A673 (cell line): ENCODE data around the gene SBF2. TPM values are rescaled to one million over a fixed set of nuclear protein-coding genes. Genes with fewer than 3 reads are reported as not detected.

ENCODE experiments used
- BruUV-seq: library from RNA; stranded (reverse); fragments of 400-500 nt; replicated peaks from 2 replicates; lab custom pipeline; 2021; lab: Mats Ljungman, UMichigan
- CTCF ChIA-PET: fragments of 300-600 bp; sonication (Branson Sonifier 250); formaldehyde crosslinking; loops from one replicate; lab custom pipeline; 2022; ENCODE audit warnings: antibody characterized with exemption; lab: Charles Lee
- POLR2A ChIA-PET: fragments of 300-600 bp; sonication (Branson Sonifier 250); formaldehyde crosslinking; loops from one replicate; lab custom pipeline; 2022; ENCODE audit warnings: antibody characterized with exemption; ENCODE audit not compliant: low non-redundant PET; lab: Charles Lee
- DNase-seq: peaks from one replicate; pipeline ENCODE4 v3.0.0-alpha.2; 2015; ENCODE audit warnings: low spot score
- H3K27ac ChIP-seq: fragments of 200-600 bp; sonication (generic); 2 replicates; pipeline ENCODE4 v1.5.1; 2016; ENCODE audit warnings: mixed run types, low read depth, mild to moderate bottlenecking, mixed read lengths, antibody characterized with exemption, low read length; ENCODE audit not compliant: poor library complexity, severe bottlenecking
- H3K27me3 ChIP-seq: fragments of 200-600 bp; sonication (generic); replicated peaks from 2 replicates; pipeline ENCODE4 v1.6.1; 2017; ENCODE audit warnings: mixed run types, low read depth, mild to moderate bottlenecking, mixed read lengths, antibody characterized with exemption, low read length; ENCODE audit not compliant: insufficient read depth, poor library complexity
- H3K36me3 ChIP-seq: fragments of 200-600 bp; sonication (generic); 2 replicates; pipeline ENCODE4 v1.6.1; 2016; ENCODE audit warnings: mixed run types, mild to moderate bottlenecking, mixed read lengths, antibody characterized with exemption, low read length; ENCODE audit not compliant: insufficient read depth, poor library complexity, severe bottlenecking
- H3K4me1 ChIP-seq: fragments of 200-600 bp; sonication (generic); 2 replicates; pipeline ENCODE4 v1.6.1; 2017; ENCODE audit warnings: mixed run types, mild to moderate bottlenecking, mixed read lengths, antibody characterized with exemption, low read length; ENCODE audit not compliant: insufficient read depth, poor library complexity, severe bottlenecking
- H3K4me3 ChIP-seq: fragments of 200-600 bp; sonication (generic); 2 replicates; pipeline ENCODE4 v1.5.1; 2016; ENCODE audit warnings: low read depth, mixed run types, mild to moderate bottlenecking, mixed read lengths, low read length; ENCODE audit not compliant: poor library complexity, severe bottlenecking
- H3K9me3 ChIP-seq: fragments of 200-600 bp; sonication (generic); 2 replicates; pipeline ENCODE4 v1.6.1; 2016; ENCODE audit warnings: mixed run types, low read depth, mild to moderate bottlenecking, mixed read lengths, antibody characterized with exemption, low read length; ENCODE audit not compliant: poor library complexity, severe bottlenecking
- CTCF ChIP-seq: fragments of 300-800, 200-600 bp; sonication (generic); conservative IDR thresholded peaks from 2 replicates; pipeline ENCODE4 v1.5.1; 2017; ENCODE audit warnings: low read depth, mild to moderate bottlenecking, antibody characterized with exemption, low read length, moderate library complexity, mixed read lengths
- EZH2 ChIP-seq: fragments of 200-600 bp; sonication (generic); IDR thresholded peaks from 2 replicates; pipeline ENCODE4 v1.6.1; 2017; ENCODE audit warnings: borderline replicate concordance, low read depth, mild to moderate bottlenecking, mixed read lengths, antibody characterized with exemption, low read length; ENCODE audit not compliant: poor library complexity, severe bottlenecking
- intact Hi-C: fragments of 100-400 bp; cut with micrococcal nuclease; formaldehyde crosslinking; loops from one replicate; pipeline ENCODE4 v1.10.0; 2022; ENCODE audit not compliant: unreplicated experiment
- total RNA-seq: library from RNA; stranded (reverse); gene quantifications from 2 replicates; pipeline ENCODE4 v1.2.3, GENCODE V29; 2021

The SBF2 gene
- total RNA-seq, 1 experiment from 2014 or later = 31.8 TPM

- Histone ChIP-seq H3K4me3 (no peak overlapping the region), H3K27ac (no peak overlapping the region), H3K36me3 (no peaks in the 10 kb centered on the region), H3K27me3 (no peaks in the 10 kb centered on the region), H3K4me1 (no peaks in the 10 kb centered on the region), H3K9me3 (no peaks in the 10 kb centered on the region)
- CTCF ChIA-PET = no interaction called here
- intact Hi-C loops = no loop called here
- POLR2A ChIA-PET = interaction anchor here (0.6 to 0.7 kb wide), 2 partner anchors 353 to 1615 kb away, joined by 3 read pairs; no protein-coding TSS in a partner anchor
- no TSS peak for BruUV-seq
- DNase-seq = no peak
- TF ChIP-seq CTCF = no peak
- TF ChIP-seq EZH2 = no peak
Measured at GRCh38 chr11:9831122-9831521, 462.9 kb downstream of the SBF2 start.

- no peaks in the 10 kb centered on the region for H3K27me3 ChIP-seq
- no peak overlapping the region for H3K4me3 ChIP-seq
- CTCF ChIA-PET = no interaction called here
- TF ChIP-seq CTCF = no peak
- no peak for TF ChIP-seq EZH2
- no TSS peak for BruUV-seq
- no peak for DNase-seq
- H3K27ac ChIP-seq = no peak overlapping the region
- no peaks in the 10 kb centered on the region for H3K9me3 ChIP-seq
- H3K4me1 ChIP-seq = no peaks in the 10 kb centered on the region
- POLR2A ChIA-PET = no interaction called here
- H3K36me3 ChIP-seq = no peaks in the 10 kb centered on the region
- intact Hi-C loops = no loop called here
Measured at GRCh38 chr11:9827708-9828107, 466.3 kb downstream of the SBF2 start.

GRCh38 chr11:9826390-9826789 lies 467.6 kb downstream of the SBF2 start:
- intact Hi-C loops = loop anchor here (1.0 kb wide), 1 partner anchor 10 kb away; no protein-coding TSS in a partner anchor
- ChIA-PET POLR2A (no interaction called here), CTCF (no interaction called here)

More at GRCh38 chr11:9826390-9826789, 467.6 kb downstream of the SBF2 start:
- TF ChIP-seq EZH2 (no peak), CTCF (no peak)
- Histone ChIP-seq H3K27me3 (no peaks in the 10 kb centered on the region), H3K9me3 (no peaks in the 10 kb centered on the region), H3K4me3 (no peak overlapping the region), H3K27ac (no peak overlapping the region), H3K4me1 (no peaks in the 10 kb centered on the region), H3K36me3 (no peaks in the 10 kb centered on the region)
- no TSS peak for BruUV-seq
- no peak for DNase-seq
